ENCODE measurements around the gene ASZ1.

Gene ASZ1

GRCh38 chr7:117347962-117348672 is 79.2 kb downstream of the ASZ1 start:
- in situ Hi-C loops (cut with MboI; ENCODE audit: low sequenced_read_pairs), result no loop called here

- in situ Hi-C loops (cut with MboI; ENCODE audit: low sequenced_read_pairs), result no loop called here
Observed at GRCh38 chr7:117347480-117347879, 79.8 kb downstream of the ASZ1 start.

- in situ Hi-C loops (cut with MboI; ENCODE audit: low sequenced_read_pairs), result no loop called here
Observed at GRCh38 chr7:117346161-117346560, 81.1 kb downstream of the ASZ1 start.

GRCh38 chr7:117338020-117338419 is 89.3 kb downstream of the ASZ1 start:
- in situ Hi-C loops (cut with MboI; ENCODE audit: low sequenced_read_pairs), result no loop called here

- in situ Hi-C loops (cut with MboI; ENCODE audit: low sequenced_read_pairs), result no loop called here
Observed at GRCh38 chr7:117333168-117333567, 94.1 kb downstream of the ASZ1 start.

GRCh38 chr7:117332031-117332430 is 95.3 kb downstream of the ASZ1 start:
- in situ Hi-C loops (cut with MboI; ENCODE audit: low sequenced_read_pairs), result no loop called here

- in situ Hi-C loops (cut with MboI; ENCODE audit: low sequenced_read_pairs), result no loop called here
Observed at GRCh38 chr7:117325836-117326235, 101.5 kb downstream of the ASZ1 start.

GRCh38 chr7:117324960-117325359 is 102.3 kb downstream of the ASZ1 start:
- in situ Hi-C loops (cut with MboI; ENCODE audit: low sequenced_read_pairs), result no loop called here

- in situ Hi-C loops (cut with MboI; ENCODE audit: low sequenced_read_pairs), result no loop called here
Observed at GRCh38 chr7:117323851-117324711, 103.2 kb downstream of the ASZ1 start.

- in situ Hi-C loops (cut with MboI; ENCODE audit: low sequenced_read_pairs), result no loop called here
Observed at GRCh38 chr7:117323305-117323850, 103.9 kb downstream of the ASZ1 start.

GRCh38 chr7:117322741-117323304 is 104.5 kb downstream of the ASZ1 start, which contains the start of gene WNT2:
Gene WNT2 (minus strand): TSS chr7:117323058. CDS start chr7:117322989, 69 bp downstream.
- in situ Hi-C loops (cut with MboI; ENCODE audit: low sequenced_read_pairs), result no loop called here

GRCh38 chr7:117320523-117320922 is 106.8 kb downstream of the ASZ1 start:
- in situ Hi-C loops (cut with MboI; ENCODE audit: low sequenced_read_pairs), result no loop called here

GRCh38 chr7:117319181-117319580 is 108.1 kb downstream of the ASZ1 start:
- in situ Hi-C loops (cut with MboI; ENCODE audit: low sequenced_read_pairs), result no loop called here

- in situ Hi-C loops (cut with MboI; ENCODE audit: low sequenced_read_pairs), result no loop called here
Observed at GRCh38 chr7:117313582-117313981, 113.7 kb downstream of the ASZ1 start.
